Measurements from ENCODE around the gene AKR1B15. TPM values are rescaled to one million over a fixed set of nuclear protein-coding genes. Genes with fewer than 3 reads are reported as not detected.

AKR1B15 gene
- total RNA-seq, 1 donor from 2014 or later = not detected

DNA sequence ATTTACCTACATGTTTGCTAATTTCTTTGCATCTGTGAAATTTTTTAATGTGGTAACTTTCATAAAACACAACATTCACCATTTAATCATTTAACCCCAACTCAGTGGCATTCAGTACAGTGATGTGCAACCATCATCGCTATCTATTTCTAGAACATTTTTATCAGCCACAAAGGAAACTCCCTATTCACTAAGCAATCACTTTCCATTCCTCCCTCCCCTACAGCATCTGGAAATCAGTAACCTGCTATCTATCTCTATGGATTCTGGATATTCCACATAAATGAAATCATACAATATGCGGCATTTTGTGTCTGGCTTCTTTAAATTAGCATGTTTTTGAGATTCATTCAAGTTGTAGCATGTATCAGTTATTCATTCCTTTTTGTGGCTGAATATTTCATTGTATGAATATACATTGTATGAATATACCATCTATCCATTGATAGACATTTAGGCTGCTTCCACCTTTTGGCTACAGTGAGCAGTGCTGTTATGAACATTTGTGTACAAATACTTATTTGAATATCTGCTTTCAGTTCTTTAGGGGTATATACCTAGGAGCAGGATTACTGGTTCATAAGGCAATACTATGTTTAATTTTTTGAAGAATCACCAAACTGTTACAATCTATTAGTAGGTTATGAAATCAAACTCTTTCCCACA, 78.3 kb downstream of the AKR1B15 start:
- DNase-seq (ENCODE audit: low read depth) = no peak
- H3K27me3 ChIP-seq (ENCODE audit: control insufficient read depth, insufficient read depth, low read length) = no peaks in the 10 kb centered on the region
- TF ChIP-seq CTCF (IDR thresholded peaks at IDR 0.05; ENCODE audit: insufficient read depth, low read length, poor library complexity, severe bottlenecking) = no peak
- no peak overlapping the region for H3K4me3 ChIP-seq (ENCODE audit: low read depth, low read length)
- H3K36me3 ChIP-seq (ENCODE audit: control insufficient read depth, insufficient read depth, low read length) = no peaks in the 10 kb centered on the region

DNA sequence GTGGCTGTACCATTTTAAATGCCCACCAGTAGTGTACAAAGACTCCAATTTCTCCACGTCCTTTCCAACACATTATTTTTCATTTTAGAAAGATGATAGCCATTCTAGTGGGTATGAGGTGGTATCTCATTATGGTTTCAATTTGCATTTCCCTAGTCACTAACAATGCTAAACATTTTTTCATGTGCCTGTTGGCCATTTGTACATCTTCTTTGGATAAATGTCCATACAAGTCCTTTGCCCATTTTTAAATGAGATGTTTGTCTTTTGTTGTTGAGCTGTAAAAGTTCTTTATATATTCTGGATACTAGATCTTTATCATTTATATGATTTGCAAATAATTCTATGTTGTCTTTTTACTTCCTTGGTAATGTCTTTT, 78.9 kb downstream of the AKR1B15 start:
- Histone ChIP-seq H3K27me3 (ENCODE audit: control insufficient read depth, insufficient read depth, low read length) (no peaks in the 10 kb centered on the region), H3K4me3 (ENCODE audit: low read depth, low read length) (no peak overlapping the region), H3K36me3 (ENCODE audit: control insufficient read depth, insufficient read depth, low read length) (no peaks in the 10 kb centered on the region)
- no peak for TF ChIP-seq CTCF (IDR thresholded peaks at IDR 0.05; ENCODE audit: insufficient read depth, low read length, poor library complexity, severe bottlenecking)
- DNase-seq (ENCODE audit: low read depth) = no peak

GRCh38 chr7:134629445-134629844, 80.5 kb downstream of the AKR1B15 start:
- no peak for TF ChIP-seq CTCF (IDR thresholded peaks at IDR 0.05; ENCODE audit: insufficient read depth, low read length, poor library complexity, severe bottlenecking)
- H3K36me3 ChIP-seq (ENCODE audit: control insufficient read depth, insufficient read depth, low read length) = no peaks in the 10 kb centered on the region
- H3K4me3 ChIP-seq (ENCODE audit: low read depth, low read length) = no peak overlapping the region
- no peak for DNase-seq (ENCODE audit: low read depth)
- no peaks in the 10 kb centered on the region for H3K27me3 ChIP-seq (ENCODE audit: control insufficient read depth, insufficient read depth, low read length)

Other genes with a start within 250 kb of the AKR1B15 start
- gene SLC35B4, start 232.2 kb upstream of the AKR1B15 start, total RNA-seq = 10.6 and 14.1 TPM in 2 replicates
- gene AKR1B1, start 90.0 kb upstream of the AKR1B15 start, total RNA-seq = 80.0 and 87.8 TPM in 2 replicates
- not detected in 2 replicates for gene AKR1B10, start 21.5 kb upstream of the AKR1B15 start, total RNA-seq
- gene BPGM, start 97.7 kb downstream of the AKR1B15 start, total RNA-seq = 29.2 and 30.7 TPM in 2 replicates
- gene CALD1, start 230.5 kb downstream of the AKR1B15 start, total RNA-seq = 242 and 255 TPM in 2 replicates

All from kidney epithelial cell (primary cell).